Activated T-cell treated with anti-CD3 and anti-CD28 coated beads for 24 hours (primary cell): Measurements from ENCODE around the gene SF3A2.

Experiments used
- DNase-seq: peaks from one replicate; pipeline ENCODE4 v3.0.0-alpha.2; 2020; ENCODE audit warnings: low read depth

Gene SF3A2

DNA sequence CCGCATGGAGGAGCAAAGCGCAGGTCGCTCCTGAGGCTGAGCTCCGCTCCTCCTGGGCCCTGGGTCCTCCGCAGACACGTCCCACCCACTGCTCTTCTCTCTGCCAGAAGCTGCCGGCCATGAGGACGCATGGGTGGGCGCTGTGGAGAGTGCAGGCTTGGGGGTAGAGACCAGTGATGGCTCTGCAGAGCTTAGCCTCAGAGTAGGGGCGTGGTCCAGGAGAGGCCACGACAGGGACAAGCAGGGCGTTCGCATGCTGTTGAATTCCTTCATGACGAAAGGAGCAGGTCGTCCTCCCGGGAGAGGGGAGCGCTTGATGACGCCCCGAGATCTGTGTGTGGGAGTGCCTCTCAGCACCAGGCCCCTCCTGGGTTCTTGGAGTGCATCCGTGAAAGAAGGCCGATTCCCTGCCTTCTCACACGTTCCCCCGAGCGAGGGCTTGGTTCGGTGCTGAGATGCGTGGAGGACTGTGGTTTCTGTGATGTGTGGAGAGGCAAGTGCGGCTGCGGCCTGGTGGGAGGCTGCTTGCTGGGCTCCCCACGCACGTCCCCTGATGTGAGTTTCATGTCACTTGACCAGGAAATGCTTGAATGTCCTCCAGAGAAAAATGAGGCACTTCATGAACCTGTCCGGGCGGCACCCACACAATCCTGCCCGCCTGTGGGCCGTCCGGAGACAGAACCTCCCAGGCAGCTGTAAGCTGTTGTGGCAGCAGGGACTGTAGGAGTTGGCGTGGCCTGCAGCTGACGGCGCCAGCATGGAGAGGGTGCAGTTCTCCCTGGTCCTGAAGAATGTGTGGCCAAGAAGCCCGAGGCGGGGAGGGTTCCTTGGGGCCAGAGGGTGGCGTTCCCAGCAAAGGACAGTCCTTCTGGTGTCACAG, 4.5 kb downstream of the SF3A2 start:
- no peak for DNase-seq

GRCh38 chr19:2242092-2242537, 5.5 kb downstream of the SF3A2 start:
- no peak for DNase-seq

DNA sequence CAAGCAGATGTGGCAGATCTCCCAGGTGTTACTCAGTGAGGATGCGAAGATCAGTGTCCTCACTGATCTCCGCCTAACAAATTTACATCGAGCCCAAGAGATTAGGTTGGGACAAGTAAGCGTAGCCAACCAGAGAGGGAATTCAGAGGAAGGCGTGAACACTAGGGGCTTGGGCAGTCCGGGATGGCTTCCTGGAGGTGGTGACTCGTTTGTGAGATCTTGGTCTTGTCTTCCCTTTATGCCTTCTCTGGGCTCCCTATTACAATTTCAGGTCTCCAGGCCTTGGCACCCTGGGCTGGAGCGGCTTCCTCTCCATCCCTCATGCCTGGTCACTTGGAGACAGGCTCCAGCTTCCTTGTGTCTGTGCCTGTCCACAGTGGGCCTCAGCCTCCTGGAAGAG, 6.2 kb downstream of the SF3A2 start:
- no peak for DNase-seq

- no peak for DNase-seq
These were observed 6.9 kb downstream of the SF3A2 start for GRCh38 chr19:2243274-2244124.

DNA sequence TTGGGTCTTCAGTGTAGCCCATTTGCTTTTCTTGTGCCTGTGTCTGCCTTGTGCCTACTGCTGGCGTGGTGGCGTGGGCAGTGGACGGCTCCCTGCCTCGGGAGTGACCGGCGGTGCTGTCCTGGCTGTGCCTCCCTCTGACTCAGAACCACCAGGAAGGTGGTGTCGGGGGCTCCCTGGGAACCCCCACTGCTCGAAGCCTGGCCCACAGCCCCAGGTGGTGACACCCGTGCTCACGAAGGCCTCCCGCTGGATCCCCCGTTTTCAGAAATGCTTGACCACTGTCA, 7.4 kb downstream of the SF3A2 start:
- DNase-seq: no peak

DNA sequence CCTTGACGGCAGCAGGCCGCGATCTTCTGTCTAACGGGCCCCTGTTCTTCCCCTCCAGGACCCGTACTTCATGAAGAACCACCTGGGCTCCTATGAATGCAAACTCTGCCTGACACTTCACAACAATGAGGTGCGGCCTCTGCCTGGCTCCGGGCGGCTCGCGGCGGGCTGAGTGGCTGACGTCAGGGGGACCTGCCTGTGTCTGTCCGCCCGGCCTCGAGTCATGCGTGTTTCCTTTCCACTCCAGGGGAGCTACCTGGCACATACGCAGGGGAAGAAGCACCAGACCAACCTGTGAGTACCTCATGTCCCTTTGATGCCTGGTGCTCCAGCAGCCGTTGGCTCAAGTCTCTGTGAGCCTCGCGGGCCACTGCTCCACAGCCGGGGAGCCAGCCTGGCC, 7.9 kb downstream of the SF3A2 start:
- no peak for DNase-seq

DNA sequence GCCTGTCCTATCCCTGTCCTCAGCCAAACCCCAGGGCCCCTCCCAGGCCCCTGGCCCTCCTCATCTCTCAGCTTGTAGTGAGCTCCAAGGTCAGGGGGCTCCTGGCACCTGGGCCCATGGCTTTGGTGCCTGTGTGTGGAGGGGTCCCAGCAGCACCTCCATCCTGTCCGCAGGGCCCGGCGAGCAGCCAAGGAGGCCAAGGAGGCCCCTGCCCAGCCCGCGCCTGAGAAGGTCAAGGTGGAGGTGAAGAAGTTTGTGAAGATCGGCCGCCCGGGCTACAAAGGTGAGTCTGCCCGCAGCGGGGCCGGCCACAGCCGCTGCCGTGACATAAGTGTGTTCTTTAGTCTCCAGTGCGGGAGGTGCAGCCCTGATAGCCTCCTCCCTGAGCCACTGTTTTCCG, 8.6 kb downstream of the SF3A2 start:
- DNase-seq: no peak

DNA sequence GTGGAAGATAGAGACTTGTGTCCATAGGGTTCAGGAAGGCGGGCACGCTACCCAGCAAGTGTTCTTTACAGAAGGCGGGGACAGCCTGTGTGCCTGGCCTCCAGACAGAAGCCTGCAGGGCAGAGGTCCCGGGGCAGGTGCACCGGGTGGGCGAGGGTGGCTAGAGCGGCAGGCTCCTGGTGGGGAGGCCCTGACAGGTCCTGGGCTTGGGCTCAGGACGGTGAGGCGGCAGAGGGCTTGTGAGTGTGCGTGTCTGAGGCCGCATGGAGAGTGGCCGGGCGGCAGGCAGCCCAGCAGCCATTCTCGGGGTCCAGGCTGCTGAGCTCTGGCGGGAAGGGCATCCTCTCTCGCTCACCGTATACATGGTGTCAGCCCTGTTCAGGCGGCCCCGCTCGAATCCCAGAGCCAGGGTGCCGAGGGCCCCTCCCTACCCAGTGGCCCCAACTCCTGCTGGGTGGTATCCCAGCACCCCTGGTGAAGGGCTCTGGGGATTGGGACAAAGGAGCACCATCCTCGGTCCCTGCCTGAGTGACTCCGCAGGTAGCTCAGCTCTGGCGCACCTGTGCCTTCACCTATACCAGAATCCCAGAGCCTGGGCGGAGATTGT, 9.5 kb downstream of the SF3A2 start:
- no peak for DNase-seq

GRCh38 chr19:2246801-2247361, 10.3 kb downstream of the SF3A2 start:
- no peak for DNase-seq

GRCh38 chr19:2247433-2248101, 10.9 kb downstream of the SF3A2 start:
- DNase-seq: no peak

GRCh38 chr19:2248136-2249009, 11.7 kb downstream of the SF3A2 start:
- DNase-seq: no peak

DNA sequence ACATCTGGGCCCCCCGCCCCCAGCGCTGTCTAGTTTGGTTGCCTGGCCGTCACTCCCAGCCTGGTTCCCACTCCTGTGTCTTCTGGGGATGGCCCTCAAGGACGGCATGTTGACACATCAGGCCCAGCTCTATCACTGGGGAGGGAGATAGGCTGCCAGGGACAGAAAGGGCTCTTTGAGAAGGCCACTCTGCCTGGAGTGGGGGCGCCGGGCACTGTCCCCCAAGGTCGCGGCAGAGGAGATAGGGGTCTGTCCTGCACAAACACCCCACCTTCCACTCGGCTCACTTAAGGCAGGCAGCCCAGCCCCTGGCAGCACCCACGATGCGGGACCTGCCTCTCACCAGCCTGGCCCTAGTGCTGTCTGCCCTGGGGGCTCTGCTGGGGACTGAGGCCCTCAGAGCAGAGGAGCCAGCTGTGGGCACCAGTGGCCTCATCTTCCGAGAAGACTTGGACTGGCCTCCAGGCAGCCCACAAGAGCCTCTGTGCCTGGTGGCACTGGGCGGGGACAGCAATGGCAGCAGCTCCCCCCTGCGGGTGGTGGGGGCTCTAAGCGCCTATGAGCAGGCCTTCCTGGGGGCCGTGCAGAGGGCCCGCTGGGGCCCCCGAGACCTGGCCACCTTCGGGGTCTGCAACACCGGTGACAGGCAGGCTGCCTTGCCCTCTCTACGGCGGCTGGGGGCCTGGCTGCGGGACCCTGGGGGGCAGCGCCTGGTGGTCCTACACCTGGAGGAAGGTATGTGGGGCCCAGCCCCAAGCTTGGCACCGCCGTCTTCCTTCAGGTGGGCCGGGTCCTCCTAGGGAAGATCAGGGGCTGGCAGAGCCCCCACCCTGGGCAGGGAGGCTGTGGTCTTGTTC, 12.6 kb downstream of the SF3A2 start, which contains the start of gene AMH:
TSS of gene AMH (plus strand) at position 314 of the 857 bp plus-strand sequence. CDS start at position 324, 10 bp downstream.
- DNase-seq: no peak

DNA sequence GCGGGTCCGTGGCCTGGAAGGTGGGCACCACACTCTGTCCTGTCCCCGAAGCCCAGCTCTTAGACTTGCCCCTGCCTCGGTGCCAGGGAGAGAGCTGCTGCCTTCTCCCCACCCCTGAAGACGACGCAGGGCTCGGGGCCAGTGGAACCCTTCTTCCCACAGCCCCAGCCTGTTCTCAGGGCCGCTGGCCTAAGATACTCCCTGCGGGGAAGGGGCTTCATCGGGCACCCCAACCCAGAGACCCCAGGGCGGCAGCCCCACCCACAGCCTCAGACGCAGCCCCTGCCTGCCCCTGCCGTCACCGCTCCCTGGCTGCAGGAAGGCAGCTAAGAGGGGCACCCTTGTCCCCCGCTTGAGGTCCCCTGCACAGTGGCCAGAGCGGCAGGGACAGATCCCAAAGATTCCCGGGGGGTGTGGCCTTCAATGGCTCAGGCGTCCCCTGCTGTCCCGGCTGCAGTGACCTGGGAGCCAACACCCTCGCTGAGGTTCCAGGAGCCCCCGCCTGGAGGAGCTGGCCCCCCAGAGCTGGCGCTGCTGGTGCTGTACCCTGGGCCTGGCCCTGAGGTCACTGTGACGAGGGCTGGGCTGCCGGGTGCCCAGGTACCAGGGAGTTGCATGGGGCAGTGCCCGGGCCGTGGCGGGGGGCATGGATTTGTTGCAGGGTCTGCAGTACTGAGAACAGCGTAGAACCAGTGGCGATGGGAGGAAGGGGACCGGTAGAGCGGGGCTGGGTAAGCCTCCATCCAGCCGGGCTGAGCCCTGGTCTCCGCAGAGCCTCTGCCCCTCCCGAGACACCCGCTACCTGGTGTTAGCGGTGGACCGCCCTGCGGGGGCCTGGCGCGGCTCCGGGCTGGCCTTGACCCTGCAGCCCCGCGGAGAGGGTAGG, 13.5 kb downstream of the SF3A2 start:
- DNase-seq: no peak

GRCh38 chr19:2250766-2251105, 14.1 kb downstream of the SF3A2 start:
- no peak for DNase-seq

GRCh38 chr19:2251106-2252054, 14.8 kb downstream of the SF3A2 start:
- DNase-seq: no peak

DNA sequence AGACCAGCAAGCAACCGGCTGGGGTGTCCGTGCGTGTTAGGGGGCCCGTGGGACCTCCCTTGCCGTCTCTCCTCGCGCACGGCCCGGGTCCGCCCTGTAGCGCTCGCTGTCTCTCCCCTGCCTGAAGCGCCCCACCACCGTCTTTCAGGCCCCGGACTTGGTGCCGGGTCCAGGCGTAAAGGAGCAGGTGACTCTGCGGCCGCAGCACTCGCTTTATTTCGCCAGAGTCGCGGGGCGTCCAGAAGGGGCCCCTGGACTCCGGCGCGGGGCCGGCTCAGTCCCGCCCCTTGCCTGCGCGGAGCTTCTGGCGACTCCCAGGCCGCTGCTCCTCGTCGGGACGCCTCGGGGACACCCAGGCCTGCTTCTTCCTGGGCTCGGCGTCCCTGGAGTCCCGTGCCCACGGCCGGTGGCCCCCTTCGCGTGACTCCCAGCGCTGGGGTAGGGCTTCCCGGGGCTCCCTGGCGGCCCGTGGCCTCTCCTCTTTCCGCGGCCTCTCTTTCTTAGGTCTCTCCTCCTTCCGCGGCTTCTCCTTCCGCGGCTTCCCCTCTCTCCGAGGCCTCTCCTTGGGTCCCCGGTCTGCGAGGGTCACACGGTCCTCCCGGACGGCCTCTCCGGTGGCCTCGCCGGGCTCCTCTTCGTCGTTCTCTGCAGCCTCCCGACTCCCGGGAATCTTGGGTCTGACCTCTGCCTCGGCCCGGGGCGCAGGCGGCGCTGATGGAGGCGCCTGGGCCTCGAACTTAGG, 15.6 kb downstream of the SF3A2 start:
- DNase-seq: no peak

GRCh38 chr19:2252797-2253105, 16.1 kb downstream of the SF3A2 start:
- DNase-seq: no peak
